SH-SY5Y (cell line): ENCODE data around the gene KRAS.

ENCODE experiments used
- GATA2 ChIP-seq: IDR thresholded peaks from 2 replicates; pipeline ENCODE4 v1.6.1; 2011; ENCODE audit warnings: mild to moderate bottlenecking, low read depth, low read length
- GATA3 ChIP-seq: IDR thresholded peaks from 2 replicates; pipeline ENCODE4 v1.6.1; 2011; ENCODE audit warnings: low read depth, mild to moderate bottlenecking, low read length, moderate library complexity

The KRAS gene

DNA sequence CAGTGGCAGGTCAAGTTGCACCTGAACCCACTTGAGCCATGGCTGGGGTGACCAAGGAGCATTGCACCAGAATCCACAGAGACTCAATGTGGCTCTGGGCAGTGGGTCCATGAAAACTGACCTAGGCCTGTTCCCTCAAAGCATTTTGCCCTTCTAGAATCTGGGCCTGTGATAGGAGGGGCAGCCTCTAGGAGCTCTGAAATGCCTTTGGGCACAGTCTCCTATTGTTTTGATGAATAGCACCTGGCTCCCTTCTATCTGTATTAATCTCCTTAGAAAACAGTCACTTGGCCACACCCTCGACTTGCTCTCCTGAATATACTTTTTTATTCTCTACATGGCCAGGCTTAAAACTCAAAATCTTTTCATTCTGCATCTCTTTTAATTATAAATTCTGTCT lies 14.1 kb upstream of the KRAS start:
- TF ChIP-seq GATA3: no peak
- no peak for TF ChIP-seq GATA2

DNA sequence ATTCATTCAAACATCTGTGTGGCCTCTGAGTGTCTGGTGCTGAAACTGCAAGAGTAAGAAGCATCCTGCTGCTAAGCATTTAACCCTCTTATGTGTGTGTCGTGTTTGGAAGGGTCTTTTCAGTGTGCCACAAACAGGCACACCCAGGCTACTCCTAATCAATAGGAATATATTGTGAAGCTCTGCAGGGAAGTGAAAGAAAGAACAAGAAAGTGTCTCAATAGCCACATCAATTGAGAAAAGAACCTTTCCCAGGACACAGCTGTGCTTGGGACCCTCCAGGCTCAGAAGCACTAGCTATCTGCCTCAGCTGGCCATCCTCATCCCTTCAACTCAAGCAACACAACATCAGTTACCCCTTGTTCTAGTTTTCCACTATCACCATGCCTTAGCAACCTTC lies 13.4 kb upstream of the KRAS start:
- TF ChIP-seq GATA3 (no peak), GATA2 (no peak)

DNA sequence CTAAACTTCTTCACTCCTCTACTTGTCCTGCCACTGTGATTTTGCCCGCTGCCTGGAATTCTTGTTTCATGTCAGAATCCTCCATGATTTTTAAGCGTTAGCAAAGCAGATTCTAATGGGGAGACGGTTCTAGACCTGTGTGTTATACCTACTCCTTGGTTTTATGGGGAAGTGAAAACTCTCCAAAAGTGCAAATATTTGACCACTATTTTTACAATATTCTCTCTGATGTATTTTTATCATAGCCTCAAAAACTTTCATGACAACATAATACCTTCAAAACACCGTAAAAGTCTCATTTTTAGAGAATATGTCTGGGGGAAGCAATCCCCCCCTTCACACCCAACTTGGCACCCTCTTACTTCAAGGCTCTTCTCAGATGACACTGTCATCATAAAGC lies 12.9 kb upstream of the KRAS start:
- TF ChIP-seq GATA2: no peak
- no peak for TF ChIP-seq GATA3

DNA sequence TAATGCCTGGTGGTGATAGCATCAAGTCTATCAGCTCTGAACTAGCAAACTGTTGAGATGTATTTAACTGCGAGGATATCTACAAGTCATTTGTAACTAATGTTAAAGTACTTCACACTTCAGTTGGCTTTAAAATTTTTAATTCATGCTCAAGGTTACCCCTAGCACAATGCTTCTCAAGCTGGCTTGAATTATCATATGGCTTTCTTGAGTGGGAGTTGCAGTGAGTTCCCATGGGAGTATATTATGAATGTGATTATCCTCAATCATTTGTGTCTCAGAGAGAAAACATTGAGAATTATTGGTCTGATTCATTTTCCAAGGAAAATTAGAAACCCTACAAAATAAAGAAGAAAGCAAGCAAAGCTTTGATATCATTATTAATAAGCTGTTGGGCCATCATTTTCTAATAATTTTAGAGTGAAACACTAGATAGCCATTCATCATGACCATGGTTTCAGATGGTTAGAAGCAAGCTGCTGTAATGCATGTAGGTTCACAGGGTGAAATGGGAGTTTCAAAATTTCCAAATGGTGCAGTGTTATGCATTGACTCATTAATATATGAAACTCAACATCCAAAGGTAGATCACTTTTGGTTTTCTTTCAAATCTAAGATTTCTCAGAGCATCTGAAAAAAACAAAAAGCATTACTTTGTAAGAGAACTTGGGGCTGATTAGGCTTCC lies 11.8 kb upstream of the KRAS start:
- TF ChIP-seq GATA3 (no peak), GATA2 (no peak)

DNA sequence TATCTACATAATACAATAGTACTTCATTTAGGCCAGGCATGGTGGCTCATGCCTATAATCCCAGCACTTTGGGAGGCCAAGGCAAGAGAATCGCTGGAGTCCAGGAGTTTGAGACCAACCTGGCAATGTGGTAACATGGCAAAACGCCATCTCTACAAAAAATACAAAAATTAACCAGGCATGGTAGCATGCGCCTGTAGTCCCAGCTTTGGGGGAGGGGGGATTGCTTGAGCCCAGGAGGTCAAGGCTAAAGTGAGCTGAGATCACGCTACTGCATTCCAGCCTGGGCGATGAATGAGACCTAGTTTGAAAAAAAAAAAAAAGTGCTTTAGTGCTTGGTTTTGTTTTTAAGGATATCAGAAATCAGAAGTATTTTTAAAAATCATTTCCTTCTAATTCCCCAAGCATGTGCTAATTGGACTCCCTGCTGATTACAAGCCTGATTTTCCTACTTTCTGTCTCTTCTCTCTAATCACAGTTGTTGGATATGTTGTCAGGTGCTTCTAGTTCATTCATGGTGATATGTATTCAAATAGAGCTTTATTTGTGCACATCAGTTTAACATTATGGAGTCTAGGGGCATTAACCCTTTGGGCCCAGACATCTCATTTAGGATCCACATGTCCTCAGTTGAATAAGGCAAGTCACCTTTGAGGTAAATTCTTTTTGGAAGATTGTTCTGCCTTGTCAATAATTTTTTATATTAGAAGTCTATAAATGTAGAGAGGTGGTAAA lies 7.0 kb upstream of the KRAS start:
- TF ChIP-seq GATA3 (no peak), GATA2 (no peak)

DNA sequence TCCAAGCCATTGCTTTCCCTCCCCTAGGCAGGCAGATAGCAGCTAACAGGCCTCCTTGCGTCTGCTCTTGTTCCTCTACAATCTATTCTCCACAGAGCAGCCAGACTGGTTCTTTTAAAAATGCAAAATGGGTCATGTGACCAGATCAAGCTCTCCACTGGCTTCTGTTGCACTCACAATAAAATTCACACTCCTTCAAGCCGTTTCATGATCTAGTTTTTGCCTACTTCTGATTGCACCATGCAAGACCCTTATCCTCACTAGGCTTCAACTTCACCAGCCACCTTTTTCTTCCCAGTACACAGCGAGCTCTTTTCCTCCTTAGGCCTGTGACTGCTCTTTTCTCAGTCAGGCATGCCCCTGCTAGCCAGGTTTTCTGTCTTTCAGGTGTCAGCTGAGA lies 6.1 kb upstream of the KRAS start:
- TF ChIP-seq GATA2: no peak
- TF ChIP-seq GATA3: no peak

DNA sequence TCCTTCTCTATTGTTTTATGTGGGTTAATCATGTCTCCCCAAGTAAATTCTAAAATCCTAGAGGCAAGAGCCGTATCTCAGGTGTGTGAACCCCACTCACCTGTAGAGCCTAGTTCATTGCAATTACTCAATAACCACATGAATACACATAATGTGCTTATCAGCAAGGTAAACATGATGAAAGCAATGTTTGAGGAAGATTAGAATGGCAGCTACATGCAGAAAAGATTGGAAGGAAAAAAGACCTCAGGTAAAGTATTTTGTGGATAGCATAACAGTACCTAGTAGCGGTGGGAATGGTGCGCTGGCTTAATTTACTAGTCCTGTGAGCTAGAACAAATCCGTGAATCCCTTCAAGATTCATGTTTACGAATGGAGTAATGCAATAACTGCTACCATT lies 5.3 kb upstream of the KRAS start:
- TF ChIP-seq GATA2: no peak

DNA sequence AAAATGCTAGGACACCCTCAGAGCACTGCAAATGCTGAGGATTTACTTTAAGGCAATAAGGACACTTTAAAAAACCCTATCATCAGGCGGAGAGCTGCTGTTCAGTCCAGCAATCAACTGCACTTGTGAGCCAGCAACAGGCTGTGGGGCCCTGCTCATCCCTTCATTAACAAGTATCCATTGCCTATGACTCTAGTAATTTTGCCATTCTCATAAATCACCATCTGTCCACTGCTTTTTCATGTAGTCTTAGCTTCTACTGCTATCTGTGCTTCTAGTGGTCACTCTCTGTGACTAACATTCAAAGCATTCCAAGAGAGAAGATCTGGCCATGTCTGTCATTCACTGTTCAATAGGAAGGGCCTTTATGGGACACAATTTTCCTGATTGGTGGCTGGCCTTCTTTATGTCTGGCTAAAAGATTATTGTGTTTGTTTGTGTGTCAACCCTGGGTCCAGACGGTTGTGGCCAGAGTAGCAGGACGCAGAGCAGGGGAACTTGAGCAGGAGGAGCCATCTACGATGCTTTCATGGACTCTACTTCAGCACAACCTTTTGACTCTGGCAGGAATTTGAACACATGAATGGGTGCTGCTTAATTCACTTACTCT lies 3.6 kb upstream of the KRAS start:
- no peak for TF ChIP-seq GATA2
- TF ChIP-seq GATA3: no peak

DNA sequence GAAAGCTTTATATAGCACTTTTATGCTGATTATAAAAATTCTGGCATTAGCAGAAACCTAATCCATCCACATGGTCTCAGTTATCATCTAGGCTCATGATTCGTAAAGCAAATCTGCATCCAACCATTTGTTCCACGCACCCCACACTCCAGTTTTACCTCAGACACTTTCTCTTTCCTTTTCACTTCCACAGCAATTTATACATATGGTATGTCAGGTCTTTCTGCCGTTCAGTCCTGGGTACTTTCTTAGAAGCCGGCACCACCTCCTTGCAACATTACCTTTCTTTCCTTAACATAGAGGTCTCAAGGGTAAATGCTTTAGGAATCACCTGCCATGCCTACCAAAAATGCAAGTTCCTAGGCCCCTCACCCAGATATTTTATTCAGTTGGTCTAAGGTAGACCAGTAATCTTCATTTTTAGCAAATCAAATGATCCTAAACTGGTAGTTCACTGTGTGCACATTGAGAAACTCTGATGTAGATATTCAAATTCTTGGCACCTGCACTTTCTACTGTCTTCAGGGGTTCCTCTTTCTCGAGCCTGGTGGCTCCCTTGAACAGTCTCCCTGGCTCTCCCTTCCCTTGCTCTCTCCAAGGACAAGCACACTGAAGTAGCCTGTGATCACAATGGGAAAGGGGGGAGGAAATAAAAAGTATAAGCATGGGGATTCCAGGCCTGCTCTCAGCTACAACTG lies 2.8 kb upstream of the KRAS start:
- no peak for TF ChIP-seq GATA3
- no peak for TF ChIP-seq GATA2

DNA sequence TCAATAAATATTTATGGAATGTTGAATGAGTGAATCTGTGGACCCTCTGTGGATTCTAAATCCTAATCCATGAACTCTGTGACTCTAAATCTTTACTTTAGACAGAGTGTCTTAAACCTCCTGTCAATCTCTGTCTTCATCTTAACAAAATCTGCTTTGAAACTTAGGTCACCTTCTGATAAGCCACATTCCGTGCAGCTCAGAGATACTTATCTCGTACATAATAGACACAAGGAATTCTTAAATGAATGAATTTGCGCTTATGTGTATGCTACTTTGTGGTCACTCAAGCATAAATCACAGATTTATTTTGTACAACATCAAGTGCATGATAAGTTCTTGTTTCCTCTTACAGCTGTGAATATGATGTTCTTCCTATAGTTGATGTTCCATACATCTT lies 2.2 kb upstream of the KRAS start:
- no peak for TF ChIP-seq GATA3
- no peak for TF ChIP-seq GATA2

DNA sequence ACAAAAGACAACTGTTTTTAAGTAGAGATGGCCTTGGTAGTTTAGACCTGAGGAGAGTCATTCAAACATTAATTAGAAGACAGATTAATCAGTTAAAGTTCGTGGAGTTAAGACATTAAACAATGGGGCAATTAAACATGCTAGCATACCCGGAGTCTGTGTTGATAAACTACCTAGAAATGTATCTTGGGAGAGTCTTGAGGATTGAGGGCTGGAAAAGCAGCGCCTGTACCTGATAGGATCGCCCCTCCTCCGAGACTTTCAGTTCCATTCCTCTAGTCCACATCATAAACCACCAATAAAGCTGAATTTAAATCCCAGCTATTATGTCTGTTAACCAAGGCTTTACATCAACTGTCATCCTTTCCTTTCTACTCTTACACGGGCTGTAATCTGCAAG lies 1.0 kb upstream of the KRAS start:
- TF ChIP-seq GATA2: no peak

DNA sequence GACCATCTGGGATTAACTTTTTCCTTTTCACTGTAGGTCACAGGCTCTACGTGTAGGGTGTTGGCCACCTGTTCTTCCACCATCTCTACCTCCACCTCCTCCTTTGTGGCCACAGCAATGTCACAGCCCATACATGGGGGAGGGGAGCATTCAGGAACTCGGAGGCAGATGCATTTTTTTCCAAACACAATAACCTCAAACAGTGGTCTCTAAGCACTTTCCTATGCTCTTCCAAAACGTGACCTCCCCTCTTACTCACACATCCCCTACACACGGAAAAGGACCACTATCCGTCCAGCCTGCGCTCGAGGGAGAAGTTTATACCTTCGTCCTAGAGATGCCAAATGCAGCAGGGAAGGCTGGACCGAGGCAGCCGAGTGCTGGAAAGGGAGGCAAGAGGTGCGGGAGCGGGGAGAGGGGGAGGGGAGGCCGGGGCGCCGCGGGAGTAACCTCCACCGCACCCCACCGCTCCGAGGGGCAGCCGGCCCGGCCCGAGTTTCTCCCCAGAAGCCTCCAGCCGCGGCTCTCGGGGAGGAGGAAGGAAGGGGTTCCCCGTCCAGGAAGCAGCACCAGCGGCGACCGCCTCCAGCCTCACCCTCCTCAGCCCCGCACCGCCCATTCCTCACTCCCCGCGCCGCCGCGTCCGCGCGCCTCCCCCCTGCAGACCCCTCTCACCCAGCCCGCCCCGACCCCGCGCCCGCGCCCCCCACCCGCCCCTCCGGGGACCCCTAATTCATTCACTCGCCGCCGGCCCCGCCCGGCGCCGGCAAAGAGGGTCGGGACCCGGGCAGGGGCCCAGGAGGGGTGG lies 594 bp downstream of the KRAS start:
- no peak for TF ChIP-seq GATA3
- no peak for TF ChIP-seq GATA2

DNA sequence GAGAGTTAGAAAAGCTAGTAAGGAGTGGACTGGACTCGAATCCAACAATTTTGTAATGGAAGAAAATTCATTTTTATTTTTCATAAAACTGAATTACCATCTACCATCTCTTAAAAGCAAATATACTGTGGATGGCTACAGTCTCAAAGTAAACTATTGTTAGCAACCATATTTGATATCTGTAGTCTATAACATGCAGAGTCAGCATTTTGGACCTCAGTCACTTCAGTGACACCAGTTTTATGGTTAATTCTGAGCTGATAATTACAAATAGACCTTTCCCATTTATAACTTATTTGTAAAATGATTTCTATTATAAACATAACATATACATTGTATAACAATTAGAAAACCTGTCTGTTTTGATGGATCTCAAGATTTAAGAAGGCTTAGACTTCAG lies 2.0 kb downstream of the KRAS start:
- TF ChIP-seq GATA2: no peak
- no peak for TF ChIP-seq GATA3

DNA sequence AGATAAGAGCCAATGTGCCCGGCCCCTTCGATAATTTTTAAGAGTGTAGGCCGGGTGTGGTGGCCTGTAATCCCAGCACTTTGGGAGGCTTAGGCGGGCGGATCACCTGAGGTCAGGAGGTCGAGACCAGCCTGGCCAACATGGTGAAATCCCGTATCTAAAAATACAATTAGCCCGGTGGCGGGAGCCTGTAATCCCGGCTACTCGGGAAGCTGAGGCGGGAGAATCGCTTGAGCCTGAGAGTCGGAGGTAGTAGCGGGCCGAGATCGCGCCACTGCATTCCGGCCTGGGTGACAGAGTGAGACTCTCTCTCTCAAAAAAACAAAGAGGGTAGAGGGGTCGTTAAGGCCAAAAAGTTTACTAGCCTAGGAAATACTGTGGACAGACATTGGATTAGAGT lies 2.6 kb downstream of the KRAS start:
- TF ChIP-seq GATA2: no peak
- TF ChIP-seq GATA3: no peak

DNA sequence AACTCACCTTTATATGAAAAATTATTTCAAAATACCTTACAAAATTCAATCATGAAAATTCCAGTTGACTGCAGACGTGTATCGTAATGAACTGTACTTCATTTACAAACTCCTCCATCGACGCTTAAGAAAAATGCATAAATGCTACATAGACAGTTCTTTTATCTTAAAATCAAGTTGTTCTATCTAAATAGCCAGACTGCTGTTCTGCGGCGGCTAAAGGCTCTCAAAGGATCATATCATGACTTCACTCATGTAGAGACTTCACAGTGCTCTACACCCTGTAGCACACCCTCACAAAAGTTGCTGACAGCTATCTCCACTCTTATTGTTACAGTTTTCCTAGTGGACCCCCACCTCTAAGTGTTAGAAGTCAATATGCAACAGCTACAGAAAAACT lies 5.2 kb downstream of the KRAS start:
- TF ChIP-seq GATA2 (no peak), GATA3 (no peak)
